Epidermal melanocyte (primary cell): ENCODE results near the gene ZNF628.

Experiments
- DNase-seq: peaks from one replicate; pipeline ENCODE4 v3.0.0; 2011; ENCODE audit warnings: low spot score; ENCODE audit not compliant: insufficient read length

Gene ZNF628

DNA sequence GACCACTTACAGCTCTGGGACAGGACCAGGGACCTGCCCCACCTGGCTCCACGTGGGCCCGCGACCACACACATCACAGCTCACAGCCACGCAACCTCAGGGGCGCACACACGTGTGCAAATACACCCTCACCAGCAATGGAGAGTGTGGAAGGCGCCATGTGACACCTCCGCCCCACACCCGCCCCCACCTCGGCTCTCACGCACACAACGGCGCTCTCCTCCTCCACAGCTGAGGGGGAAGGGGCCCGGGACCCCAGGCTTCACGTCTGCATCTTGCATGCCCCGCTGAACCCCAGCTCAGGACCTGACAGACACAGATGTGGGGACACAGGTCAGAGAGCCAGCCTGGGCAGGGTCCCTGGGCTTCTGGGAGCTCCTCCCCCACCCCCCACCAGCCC is 26.9 kb upstream of the ZNF628 start:
- DNase-seq = no peak

DNA sequence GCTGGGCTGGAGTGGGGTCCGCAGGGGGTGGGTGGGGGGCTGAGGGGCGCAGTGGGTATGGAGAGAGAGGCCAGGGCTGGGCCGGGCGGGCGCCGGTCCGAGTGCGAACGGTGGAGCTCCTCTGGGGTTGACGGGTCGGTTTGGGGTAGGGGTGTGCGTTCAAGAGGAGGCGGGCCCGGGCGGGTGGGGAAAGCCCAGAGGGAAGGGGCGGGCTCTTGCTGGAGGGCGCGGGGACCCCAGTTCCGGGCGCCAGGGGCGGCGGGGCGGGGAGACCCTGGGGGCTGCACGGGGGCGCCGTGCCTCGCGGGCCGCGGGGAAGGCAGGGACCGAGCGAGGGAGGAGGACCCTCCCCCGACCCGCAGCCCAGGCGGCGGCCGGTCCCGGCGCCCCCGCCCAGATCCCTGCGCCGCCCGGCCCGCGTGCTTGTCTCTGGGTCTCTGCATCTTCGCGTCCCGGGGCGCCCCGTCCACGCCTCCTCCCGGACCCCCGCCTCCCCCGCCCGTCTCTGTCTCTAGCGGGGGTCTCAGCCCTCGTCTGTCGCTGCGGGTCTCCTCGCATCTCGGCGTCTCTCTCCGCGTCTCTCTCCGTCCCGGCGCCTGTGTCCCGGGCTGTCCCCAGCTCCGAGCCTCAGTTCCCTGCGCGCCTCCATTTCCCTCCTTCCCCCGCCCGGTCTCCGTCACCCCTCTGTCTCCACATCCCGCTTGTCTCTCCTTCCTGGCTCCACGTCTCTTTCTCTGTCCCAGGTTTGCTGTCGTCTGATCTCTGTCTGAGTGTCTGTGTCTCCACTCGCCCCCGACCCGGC is 25.1 kb upstream of the ZNF628 start:
- DNase-seq = no peak

DNA sequence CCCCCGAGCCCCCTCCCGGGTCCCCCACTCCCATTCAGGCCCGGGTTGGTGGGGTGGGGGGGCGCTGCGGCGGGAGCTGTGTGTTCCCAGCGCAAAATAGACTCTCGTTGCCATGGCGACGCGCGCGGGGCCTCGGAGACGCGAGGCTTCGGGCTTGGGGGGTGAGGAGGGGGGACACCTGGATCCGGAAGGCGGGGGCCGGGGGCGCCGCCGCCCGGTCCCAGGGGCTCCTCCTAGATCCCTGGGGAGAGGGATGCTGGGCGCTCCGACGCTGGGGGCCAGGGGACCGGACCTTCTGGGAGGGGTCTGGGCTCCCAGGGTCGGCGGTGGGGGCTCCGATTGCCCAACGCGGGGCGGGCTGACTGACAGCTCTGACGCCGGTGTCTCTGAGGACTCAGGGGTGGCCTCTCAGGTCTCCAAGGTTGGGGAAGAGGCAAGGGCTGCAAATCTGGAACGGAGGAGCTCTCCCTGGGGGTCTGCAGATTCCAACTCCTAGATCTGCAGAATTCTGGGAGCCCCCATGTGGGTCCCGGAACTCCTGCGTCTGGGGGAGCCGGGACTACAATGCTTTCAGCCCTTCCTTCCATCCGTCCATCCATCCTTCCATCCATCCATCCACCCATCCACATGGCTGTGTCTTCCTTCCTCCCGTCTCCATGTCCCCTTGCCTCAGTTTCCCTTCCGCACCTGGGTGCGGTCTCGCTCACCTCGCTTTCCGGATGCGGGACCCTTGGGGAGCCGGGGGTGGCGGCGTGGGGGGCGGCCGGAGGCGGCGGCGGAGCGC is 24.3 kb upstream of the ZNF628 start:
- DNase-seq = no peak

DNA sequence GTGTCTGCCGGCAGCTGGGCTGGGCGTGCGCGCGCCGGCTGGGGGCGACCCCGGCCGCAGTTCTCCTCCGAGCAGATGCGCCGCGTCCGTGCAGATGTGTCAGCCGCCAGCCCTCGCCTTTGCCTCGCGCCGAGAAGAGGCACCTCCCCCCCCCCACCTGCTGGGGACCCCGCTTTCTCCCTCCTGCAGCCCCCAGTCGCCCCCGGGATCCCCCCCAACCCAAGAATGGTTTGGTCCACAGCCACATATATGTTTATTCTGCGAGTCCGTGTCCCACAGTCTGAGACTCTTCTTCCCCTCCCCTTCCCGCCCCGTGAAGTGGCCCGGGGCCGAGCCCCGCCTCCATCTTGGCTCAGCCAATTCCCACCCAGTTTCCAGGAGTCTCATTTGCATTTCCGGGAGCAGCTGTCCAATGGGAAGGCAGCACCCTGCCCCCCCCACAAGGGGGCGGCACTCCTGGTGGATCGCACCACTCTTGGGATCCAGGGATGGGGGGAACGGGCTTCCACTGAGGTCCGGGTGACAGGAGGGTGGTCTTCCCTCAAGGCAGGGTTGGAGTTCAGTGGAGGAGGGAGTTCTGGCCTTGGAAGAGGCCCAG is 23.6 kb upstream of the ZNF628 start:
- DNase-seq = peak; percentile 93

DNA sequence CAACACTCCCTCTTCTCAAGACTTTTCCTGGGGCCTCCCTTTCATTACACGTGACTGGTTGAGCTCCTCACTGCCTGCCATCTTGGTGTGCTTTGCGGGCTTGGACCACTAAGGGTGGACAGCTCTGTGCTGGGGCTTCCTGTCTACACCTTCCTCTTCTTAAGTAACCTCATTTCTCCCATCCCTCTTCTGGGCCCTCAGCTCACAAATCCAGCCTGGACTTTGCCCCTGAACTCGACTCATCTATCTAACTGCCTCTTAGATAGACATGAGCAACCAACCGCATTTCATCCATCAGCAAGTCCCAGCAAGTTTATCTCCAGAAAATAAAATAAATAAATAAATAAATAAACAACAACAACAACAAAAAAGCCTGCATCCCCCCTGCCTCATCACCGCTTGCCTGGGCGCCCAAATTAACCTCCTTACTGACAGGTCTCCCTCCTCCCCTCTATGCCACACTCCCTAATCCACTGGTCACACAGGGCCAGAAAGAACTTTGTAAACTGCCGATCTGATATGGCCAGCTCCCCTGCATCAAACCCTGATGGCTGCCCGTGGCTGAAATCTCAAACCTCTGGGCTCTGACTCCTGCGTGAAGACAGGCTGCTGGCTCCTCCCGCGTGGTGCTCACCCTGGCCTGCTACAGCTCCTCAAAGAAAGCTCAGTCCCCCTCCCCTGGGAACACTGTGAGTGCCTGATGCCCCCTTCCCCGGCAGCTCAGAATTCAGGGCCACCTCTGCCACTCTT is 22.7 kb upstream of the ZNF628 start:
- DNase-seq = no peak

DNA sequence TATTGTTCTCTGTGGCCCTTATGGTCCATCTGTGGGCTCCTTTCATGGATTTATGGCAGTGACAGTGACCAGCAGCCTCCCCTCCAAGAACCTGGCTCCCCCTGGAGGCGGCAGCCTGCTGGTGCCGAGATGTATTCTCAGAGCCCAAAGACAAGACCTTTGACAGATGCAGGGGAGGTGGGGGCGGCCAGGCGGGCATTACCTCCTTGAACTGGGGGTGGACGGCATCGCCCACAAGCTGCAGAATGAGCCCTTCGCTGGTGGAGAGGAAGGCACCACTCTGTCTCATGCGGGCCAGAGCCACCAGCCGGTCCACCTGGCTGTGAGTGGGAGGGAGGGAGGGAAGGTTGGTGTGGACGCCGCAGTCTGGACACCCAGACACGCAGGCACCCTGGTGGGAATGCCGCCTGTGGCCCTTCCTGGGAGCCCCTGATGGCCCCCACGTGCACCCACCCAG is 21.6 kb upstream of the ZNF628 start:
- DNase-seq = peak; percentile 78

DNA sequence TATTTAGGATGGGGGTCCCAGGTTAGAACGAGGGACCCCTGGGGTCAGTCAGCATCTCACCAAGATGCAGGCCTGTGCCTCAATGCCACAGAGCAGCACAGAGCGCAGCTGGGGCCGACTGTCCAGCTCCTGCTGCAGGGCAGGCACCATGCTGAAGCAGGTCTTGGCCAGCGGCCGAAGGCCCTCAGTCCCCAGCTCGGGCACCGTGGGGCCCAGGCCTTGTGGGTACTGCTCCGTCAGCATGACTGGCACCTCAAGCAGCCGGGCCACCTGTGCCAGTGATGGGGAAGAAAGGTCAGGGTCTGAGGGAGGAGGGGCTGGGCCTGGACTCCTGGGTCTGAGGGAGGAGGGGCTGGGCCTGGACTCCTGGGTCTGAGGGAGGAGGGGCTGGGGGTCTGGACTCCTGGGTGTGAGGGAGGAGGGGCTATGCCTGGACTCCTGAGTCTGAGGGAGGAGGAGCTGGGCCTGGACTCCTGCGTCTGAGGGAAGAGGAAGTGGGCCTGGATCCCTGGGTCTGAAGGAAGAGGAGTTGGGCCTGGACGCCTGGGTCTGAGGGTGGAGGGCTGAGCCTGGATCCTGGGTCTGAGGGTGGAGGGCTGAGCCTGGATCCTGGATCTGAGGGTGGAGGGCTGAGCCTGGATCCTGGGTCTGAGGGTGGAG is 20.7 kb upstream of the ZNF628 start:
- DNase-seq = no peak

DNA sequence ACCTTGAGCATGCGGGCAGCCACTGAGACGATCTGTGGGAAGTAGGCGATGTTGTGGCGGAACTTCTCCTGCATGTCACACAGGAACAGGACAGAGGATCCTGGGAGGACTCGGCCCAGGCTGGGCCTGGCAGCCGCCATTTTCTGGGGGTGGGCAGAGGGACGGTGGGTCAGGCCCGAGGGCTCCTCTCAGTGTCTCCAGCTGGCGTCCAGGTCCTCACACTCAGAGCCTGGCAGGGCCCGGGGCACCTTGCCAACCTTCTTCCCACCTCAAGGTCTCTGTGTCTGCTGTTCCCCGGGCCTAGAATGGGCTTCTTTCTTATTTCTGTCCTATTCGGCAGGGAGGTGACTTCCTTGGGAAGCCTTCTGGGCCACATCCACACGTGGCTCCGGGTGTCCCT is 20.1 kb upstream of the ZNF628 start:
- no peak for DNase-seq

DNA sequence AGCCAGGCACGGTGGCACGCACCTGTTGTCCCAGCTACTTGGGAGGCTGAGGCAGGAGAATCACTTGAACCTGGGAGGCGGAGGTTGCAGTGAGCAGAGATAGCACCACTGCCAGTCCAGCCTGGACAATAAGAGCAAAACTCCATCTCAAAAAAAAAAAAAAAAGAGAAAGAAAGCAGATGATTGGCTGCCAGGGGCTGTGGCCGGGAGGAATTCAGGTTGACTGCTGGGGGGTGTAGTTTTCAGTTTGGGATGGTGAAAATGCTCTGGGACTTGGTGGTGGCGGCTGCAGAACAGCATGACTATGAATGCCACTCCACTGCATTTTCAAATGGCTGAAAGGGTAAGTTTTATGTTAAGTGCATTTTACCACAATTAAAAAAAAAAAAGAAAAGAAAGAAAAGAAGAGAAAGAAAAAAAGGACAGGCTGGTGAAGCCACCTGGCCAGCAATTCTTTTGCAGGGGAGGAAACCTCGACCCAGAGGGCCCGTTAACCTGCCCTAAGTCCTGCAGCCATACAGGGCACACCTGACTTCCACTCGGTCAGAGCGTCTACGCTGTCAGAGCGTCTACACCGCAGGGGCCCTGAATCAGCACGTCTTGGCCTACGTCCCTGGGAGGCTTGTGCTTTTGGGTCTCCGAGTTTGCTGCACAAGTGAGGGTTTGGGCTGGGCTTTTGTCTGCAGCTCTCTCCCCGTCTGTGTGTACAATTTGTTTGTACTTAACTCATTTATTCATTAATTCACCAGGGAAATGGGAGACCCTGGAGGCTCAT is 18.5 kb upstream of the ZNF628 start:
- no peak for DNase-seq

DNA sequence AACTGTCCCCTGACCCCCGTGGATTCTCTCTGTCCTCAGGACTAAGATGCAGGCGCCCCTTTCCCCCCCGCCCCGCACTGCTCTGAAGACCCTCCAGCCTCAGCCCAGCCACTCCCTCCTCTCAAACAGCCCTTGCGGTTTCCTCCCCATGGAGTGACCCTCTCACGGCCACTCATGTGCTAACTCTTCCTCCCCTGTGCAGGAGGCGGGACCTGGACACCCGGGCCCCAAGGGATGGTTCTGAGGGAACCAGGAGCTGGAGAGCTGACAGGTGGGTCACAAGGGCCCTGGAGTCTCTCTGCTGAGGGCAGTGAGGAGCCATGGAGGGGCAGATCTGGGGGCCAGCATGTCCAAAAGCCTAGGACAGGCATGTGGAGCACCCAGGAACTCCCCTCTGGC is 16.9 kb upstream of the ZNF628 start:
- DNase-seq = no peak

DNA sequence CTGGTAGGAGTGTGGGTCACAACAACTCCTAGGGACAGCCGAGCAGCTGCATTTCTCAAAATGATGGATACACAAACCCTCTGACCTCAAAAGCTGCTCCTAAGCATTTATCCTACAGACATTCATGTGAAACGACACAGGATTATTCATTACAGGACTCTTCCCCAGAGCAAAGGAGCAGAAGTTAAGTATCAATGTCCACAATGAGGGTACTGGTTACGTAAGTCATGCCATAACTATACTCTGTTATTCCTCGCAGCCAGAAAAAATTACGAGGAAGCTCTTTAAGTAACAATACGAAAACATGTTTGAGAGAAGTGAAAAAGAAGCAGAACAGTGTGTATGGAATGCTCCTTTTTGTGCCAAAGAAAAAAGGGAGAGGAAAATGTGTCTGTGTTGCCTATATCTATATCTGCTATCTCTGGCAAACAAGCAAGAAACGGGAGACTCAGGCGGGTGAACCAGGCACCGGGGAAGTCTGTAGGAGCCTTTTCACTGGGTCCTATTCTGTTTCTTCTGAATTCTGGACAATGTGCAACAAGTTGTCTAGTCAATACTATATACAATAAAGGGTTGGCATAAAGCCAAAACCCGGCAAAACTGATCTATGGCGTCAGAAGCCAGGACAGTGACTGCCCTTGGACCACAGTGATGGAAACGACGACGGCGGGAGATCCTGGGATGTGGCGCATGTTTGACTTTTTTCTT is 16.3 kb upstream of the ZNF628 start:
- no peak for DNase-seq

DNA sequence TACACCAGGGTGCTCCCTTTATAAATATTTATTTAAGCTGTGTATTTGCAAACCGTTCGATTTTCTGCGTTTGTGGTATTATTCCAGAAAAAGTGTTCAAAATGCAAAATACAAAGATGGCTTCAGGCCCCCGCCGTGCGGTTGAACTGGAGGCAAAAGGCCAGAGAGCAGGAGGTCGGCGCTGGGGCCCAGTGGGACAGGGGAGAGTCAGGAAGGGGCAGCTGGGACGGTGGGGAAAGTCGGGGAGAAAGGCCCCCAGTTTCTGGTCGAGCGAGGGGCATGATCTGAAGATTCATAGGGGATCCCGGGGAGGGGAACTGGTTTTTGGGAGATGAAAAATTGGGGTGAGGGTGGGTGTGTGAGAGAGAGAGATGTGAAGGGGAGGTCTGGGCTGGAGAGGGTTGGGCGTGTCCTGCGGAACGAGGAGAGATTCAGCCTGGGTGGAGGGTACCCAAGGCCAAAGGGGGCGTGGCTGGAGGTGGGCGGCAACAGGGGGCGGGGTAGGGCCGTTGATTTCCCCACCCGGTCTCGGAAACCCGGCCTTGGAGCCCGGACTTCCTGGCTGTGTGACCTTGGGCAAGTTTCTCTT is 15.7 kb upstream of the ZNF628 start:
- DNase-seq = peak; percentile 74

DNA sequence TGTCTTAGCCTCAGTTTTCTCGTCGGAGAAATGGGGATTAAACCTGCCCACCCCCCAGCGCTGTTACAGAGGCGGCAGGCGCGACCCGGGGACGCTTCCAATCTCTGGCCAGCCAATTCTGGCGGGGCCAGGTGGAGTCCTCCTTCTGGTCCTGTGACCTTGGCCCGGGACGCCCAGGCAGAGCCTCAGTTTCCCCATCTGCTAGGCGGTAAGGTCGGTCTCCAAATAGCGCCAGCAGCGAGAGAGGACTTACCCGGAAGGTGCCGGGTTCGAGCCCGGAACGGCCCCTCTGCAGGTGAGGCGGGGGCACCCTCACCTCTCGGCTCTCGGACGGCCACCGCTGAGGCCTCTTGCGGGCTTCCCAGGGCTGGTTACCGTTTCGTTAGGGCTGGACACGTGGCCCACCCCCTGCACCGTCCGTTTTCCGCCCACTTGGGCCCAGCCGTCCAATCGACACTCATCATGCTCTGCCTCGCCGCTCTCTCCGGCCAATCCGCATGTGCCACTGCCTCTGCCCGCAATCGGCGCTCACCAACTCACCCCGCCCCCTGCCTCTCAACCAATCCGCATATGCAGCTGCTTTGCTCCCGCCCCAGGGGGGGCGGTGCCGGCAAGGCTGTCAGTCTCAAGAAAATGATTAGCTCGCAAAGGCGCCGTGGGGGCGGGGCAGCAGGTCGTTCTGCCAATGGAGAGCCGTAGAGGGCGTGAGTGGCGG is 15.0 kb upstream of the ZNF628 start, which contains the start of gene ISOC2:
Gene ISOC2 (minus strand): TSS at position 384 of the 715 bp plus-strand sequence. CDS start 5,156 bp downstream, outside the sequence.
- DNase-seq = peak; percentile 99

DNA sequence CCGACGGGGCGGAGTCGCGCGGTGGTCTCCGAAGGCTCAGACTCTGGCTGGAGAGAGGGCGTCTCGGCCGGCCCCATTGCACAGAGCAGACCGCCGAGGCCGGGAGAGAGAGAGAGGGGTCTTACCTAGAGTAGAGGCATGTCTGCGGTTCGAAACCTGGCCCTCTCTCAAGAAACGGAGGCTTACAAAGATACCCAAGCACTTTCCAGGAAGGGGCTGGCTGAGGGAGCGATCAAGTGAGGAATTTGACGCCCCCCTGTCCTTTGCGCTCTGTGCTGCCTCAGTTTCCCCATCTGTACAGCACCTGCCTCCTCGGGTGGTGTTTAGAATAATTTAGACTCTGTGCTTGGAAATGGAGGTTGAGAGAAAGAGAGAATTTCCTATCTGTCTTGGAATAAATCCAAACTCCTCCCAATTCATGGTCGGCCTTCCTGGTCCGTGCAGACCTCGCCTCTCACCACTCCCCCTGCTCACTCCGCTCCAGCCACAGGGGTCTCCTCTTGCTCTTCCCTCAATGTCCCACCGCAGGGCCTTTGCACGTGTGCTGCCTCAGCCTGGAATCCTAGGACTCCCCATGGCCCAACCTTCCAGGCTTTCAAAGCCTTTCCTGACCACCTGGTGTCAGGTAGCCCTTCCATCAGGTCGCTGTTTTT is 14.3 kb upstream of the ZNF628 start:
- DNase-seq = no peak

DNA sequence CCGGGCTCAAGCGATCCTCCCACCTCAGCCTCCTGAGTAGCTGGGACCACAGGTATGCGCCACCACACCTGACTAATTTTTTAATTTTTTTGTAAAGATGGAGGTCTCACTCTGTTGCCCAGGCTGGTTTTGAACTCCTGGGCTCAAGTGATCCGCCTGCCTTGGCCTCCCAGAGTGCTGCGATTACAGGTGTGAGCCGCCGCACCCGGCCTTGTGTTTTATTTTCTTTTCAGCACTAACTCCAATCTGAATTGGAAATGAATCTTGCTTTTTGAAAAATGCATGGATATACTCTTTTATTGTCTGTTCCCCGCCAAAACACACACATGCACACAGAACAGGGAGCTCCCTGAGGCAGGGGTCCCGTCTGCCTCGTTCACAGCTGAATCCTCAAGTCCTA is 13.7 kb upstream of the ZNF628 start:
- no peak for DNase-seq

DNA sequence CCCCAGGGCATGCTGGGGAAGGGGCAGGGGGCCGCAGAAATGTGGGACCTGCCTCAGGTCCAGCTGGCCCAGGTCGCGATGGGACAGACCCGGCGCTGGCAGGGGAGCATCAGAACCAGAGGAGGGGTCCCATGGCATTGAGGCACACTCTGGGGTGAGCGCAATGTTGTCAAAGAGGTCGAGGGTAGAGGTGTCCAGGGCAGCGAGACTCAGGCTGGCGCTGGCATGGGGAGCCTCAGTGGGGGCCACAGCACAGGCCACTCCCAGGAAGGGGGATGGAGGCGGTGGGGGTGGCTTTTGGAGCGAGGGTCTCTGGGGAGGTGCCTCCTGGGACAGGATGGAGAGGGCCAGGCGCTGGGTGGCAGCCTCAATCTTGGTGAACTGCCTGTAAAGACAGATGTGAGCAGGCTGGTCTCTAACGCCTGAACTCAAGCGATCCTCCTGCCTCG is 12.8 kb upstream of the ZNF628 start:
- no peak for DNase-seq

DNA sequence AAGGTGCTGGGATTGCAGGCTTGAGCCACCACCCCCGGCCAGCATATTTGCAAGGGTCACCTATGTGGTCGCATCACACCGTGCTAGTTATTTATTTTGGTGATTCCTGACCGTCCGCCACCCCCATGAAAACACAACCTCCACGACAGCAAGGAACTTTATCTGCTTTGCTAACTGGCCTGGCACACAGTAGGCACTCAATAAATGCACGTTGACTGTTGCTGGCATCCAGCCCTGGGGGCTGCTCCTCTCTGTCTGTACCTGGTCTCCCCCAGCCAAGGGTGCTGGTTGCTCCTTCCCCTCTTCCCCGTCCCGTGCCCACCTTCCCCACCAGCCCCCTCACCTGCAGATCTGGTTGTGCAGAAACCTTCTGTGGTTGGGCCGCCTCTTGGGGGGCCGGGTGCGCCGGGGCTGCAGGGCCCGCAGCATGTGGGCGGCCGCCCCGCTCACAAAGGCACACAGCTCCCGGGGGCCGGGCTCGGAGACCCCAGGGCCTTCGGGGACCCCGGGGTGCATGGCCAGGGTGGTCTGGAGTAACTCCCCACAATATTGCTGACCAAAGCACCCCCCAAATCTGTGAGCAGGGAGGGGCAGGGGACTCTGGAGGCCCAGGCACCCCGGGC is 12.3 kb upstream of the ZNF628 start:
- DNase-seq = no peak
